ENCODE measurements around the gene RPIA. TPM values are rescaled to one million over a fixed set of nuclear protein-coding genes. Genes with fewer than 3 reads are reported as not detected.
"Not testable (repeated sequence)": the region's sequence is repeated elsewhere in the genome, so short reads cannot be mapped to it uniquely, and the experiment has no call there.

Gene RPIA
- total RNA-seq, result 10 to 100 TPM in 1 of 4 donors, 1 to 10 TPM in 3; 4.2 to 10.0 (median 7.6) TPM

DNA sequence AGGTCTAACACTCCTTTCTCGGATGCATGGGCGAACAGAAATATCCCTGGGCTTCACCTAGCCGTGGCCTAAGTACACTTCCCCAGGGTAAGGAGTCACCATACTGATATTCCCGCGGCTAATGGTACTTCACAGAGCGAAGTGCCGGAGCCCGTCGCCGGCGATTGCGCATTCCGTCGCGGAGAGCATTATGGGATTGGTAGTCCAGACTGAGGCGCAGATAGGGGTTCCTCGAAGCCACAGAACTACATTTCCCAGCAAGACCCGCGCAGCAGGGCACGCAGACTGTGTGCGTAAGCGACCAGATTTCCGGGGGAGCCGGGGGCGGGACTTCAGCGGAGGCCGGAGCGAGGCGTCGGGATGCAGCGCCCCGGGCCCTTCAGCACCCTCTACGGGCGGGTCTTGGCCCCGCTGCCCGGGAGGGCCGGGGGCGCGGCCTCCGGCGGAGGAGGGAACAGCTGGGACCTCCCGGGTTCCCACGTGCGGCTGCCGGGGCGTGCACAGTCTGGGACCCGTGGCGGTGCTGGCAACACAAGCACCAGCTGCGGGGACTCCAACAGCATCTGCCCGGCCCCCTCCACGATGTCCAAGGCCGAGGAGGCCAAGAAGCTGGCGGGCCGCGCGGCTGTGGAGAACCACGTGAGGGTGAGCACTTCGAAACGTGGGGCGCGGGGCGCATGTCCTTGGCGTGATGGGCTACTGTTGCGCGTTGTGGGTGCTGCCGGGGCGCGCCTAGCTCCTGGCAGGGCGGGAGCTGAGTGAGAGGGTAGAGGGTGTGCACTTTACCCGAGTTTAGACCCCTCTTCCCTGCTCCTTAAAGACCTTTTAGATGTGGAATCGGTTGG, at the start of gene RPIA:
Gene RPIA (plus strand): TSS at position 335 of the 845 bp plus-strand sequence. CDS start 26 bp downstream, at position 361.
- intact Hi-C loops (cut with DNase I), result no loop called here
- Histone ChIP-seq H3K36me3 (no peaks in the 10 kb centered on the region), H3K27me3 (no peaks in the 10 kb centered on the region), H3K27ac (peak within 1 kb of the TSS; percentile 57 to 77 (median 75)), H3K9me3 (no peaks in the 10 kb centered on the region), H3K4me3 (replicated peaks in 1 of 3) (peak within 1 kb of the TSS; percentile 27 to 93 (median 74)), H3K4me1 (peaks cover 9 to 10% of the 10 kb centered on the region in 2 donors)
- TF ChIP-seq, protein P1, sequence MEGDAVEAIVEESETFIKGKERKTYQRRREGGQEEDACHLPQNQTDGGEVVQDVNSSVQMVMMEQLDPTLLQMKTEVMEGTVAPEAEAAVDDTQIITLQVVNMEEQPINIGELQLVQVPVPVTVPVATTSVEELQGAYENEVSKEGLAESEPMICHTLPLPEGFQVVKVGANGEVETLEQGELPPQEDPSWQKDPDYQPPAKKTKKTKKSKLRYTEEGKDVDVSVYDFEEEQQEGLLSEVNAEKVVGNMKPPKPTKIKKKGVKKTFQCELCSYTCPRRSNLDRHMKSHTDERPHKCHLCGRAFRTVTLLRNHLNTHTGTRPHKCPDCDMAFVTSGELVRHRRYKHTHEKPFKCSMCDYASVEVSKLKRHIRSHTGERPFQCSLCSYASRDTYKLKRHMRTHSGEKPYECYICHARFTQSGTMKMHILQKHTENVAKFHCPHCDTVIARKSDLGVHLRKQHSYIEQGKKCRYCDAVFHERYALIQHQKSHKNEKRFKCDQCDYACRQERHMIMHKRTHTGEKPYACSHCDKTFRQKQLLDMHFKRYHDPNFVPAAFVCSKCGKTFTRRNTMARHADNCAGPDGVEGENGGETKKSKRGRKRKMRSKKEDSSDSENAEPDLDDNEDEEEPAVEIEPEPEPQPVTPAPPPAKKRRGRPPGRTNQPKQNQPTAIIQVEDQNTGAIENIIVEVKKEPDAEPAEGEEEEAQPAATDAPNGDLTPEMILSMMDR (IDR thresholded peaks at IDR 0.05), result peak in 4 of 6 experiments; percentile 49 to 64 (median 55)
- peak in 1 of 2 donors; percentile 67 for TF ChIP-seq POLR2A (IDR thresholded peaks at IDR 0.05)
- WGBS, 2 donors, result 0% methylated on average over 11 to 23 of the region's 71 CpGs
- DNase-seq, result peak; percentile 99

DNA sequence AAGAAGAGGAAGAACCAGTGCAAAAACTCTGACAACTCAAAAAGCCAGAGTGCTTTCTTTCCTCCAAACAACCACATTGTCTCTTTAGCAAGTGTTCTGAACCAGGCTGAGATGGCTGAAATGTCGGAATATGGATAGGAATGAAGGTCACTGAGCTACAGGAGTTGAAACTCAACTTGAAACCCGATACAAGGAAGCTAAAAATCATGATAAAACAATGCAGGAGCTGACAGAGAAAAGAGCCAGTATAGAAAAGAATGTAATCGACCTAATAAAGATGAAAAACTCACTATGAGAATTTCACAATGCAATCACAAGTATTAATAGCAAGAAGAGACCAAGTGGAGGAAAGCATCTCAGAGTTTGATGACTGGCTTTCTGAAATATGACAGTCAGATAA, 49.2 kb upstream of the RPIA start:
- Histone ChIP-seq H3K27ac (no peak overlapping the region), H3K36me3 (no peaks in the 10 kb centered on the region), H3K4me3 (replicated peaks in 1 of 3) (no peak overlapping the region), H3K27me3 (no peaks in the 10 kb centered on the region), H3K4me1 (no peaks in the 10 kb centered on the region), H3K9me3 (no peaks in the 10 kb centered on the region)
- no peak for DNase-seq
- WGBS, 2 donors, result 66 to 71% methylated on average over 3 of the region's 3 CpGs
- no peak for TF ChIP-seq POLR2A (IDR thresholded peaks at IDR 0.05)
- TF ChIP-seq, protein P1 (IDR thresholded peaks at IDR 0.05), result no peak
- intact Hi-C loops (cut with DNase I), result no loop called here

DNA sequence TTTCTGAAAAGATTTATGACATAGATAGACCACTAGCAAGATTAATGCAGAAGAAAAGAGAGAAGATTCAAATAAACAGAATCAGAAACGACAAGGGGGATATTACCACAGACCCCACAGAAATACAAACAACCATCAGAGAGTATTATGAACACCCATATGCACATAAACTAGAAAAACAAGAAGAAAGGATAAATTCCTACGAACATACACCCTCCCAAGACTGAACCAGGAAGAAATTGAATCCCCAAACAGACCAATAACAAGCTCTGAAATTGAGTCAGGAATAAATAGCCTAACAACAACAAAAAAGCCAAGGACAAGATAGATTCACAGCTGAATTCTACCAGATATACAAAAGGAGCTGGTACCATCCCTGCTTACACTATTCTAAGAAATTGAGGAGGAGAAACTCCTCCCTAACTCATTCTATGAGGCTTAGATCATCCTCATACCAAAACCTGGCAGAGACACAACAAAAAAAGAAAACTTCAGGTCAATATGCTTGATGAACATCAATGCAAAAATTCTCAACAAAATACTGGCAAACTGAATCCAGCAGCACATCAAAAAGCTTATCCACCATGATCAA, 46.1 kb upstream of the RPIA start:
- DNase-seq; H3K27me3 ChIP-seq; H3K4me3 ChIP-seq (replicated peaks in 1 of 3); H3K36me3 ChIP-seq; H3K27ac ChIP-seq; H3K9me3 ChIP-seq; H3K4me1 ChIP-seq; intact Hi-C loops (cut with DNase I): not testable (repeated sequence)
- WGBS, 2 donors, result 75 to 83% methylated on average over 2 of the region's 2 CpGs

DNA sequence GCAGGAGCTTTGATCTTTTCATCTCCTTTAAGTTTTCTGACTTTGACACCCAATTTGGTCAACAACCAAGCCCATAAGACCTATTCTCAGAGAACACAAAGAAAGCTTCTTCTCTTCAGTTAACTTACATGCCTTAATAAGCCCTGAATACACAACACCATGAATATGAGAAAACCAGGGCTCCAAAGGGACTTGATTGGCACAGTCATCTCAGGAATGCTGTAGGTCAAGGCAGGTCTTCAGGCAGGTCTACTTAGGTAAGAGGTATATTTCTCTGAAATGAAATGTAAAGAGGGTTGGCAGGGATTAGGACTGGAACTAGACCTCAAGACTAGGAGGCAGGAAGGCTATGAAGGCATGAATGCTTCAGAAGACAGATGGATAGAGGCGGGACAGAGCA, 39.8 kb upstream of the RPIA start:
- H3K4me3 ChIP-seq (replicated peaks in 1 of 3), result no peak overlapping the region
- H3K27me3 ChIP-seq, result no peaks in the 10 kb centered on the region
- TF ChIP-seq, protein P1 (IDR thresholded peaks at IDR 0.05), result no peak
- no peak for TF ChIP-seq POLR2A (IDR thresholded peaks at IDR 0.05)
- H3K9me3 ChIP-seq, result no peaks in the 10 kb centered on the region
- WGBS, 2 donors, result 85 to 91% methylated on average over 1 of the region's 1 CpG
- intact Hi-C loops (cut with DNase I), result no loop called here
- no peak overlapping the region for H3K27ac ChIP-seq
- H3K36me3 ChIP-seq, result no peaks in the 10 kb centered on the region
- DNase-seq, result no peak
- H3K4me1 ChIP-seq, result no peaks in the 10 kb centered on the region

DNA sequence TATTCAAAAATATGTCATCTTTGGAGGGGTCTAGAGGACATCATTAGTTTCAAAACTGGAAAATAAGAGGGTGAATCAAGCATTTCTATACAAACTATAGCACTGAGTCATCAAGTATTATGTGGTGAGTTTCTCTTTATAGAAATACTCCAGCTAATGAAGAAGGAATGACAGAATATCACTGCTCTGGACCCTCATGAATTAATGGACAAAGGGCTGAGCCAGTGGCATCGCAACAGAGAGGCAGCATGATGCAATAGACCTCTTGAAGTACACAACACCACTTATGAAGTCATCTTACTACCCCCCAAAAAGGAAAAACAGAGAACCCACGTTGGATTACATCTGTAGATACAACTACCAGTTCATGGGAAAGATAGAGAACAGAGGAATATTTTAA, 36.8 kb upstream of the RPIA start:
- Histone ChIP-seq H3K27ac (no peak overlapping the region), H3K27me3 (no peaks in the 10 kb centered on the region), H3K4me1 (no peaks in the 10 kb centered on the region), H3K4me3 (replicated peaks in 1 of 3) (no peak overlapping the region), H3K36me3 (no peaks in the 10 kb centered on the region), H3K9me3 (no peaks in the 10 kb centered on the region)
- intact Hi-C loops (cut with DNase I), result no loop called here
- no peak for DNase-seq
- WGBS, 2 donors, result 63 to 77% methylated on average over 2 of the region's 2 CpGs
- TF ChIP-seq, protein P1 (IDR thresholded peaks at IDR 0.05), result no peak
- no peak for TF ChIP-seq POLR2A (IDR thresholded peaks at IDR 0.05)
